PC-9 (cell line): ENCODE results near the gene POGZ. TPM values are rescaled to one million over a fixed set of nuclear protein-coding genes. Genes with fewer than 3 reads are reported as not detected.

Source experiments
- BruUV-seq: library from RNA; stranded (reverse); fragments of 400-500 nt; replicated peaks from 2 replicates; lab custom pipeline; 2021; lab: Mats Ljungman, UMichigan
- CTCF ChIA-PET: fragments of 300-600 bp; sonication (Branson Sonifier 250); formaldehyde crosslinking; loops from one replicate; lab custom pipeline; 2022; ENCODE audit warnings: antibody characterized with exemption; lab: Charles Lee
- POLR2A ChIA-PET: fragments of 300-600 bp; sonication (Branson Sonifier 250); formaldehyde crosslinking; loops from one replicate; lab custom pipeline; 2022; ENCODE audit warnings: antibody characterized with exemption; ENCODE audit not compliant: unreplicated experiment; lab: Charles Lee
- DNase-seq, 2 experiments: peaks; one replicate each; pipeline versions ENCODE4 v3.0.0 to v3.0.0-alpha.2; 2015 to 2022; ENCODE audit warnings: mixed read lengths in 1 of 2
- H2AFZ ChIP-seq: fragments of 200-600 bp; sonication (generic); 2 replicates; pipeline ENCODE4 v1.8.1; 2017; ENCODE audit warnings: antibody characterized with exemption
- H3F3A ChIP-seq: fragments of 200-600 bp; sonication (generic); 2 replicates; pipeline ENCODE4 v1.8.1; 2017; ENCODE audit warnings: antibody characterized with exemption, mild to moderate bottlenecking, low read depth; ENCODE audit not compliant: insufficient read depth
- H3K27ac ChIP-seq: fragments of 200-600 bp; sonication (generic); 2 replicates; pipeline ENCODE4 v1.6.1; 2016; ENCODE audit warnings: mixed run types
- H3K27me3 ChIP-seq: fragments of 200-600 bp; sonication (generic); 2 replicates; pipeline ENCODE4 v1.6.1; 2016; ENCODE audit warnings: low read depth, mixed run types; ENCODE audit not compliant: insufficient read depth
- H3K36me3 ChIP-seq: fragments of 200-600 bp; sonication (generic); 2 replicates; pipeline ENCODE4 v1.6.1; 2016; ENCODE audit warnings: low read depth, mixed run types
- H3K4me1 ChIP-seq: fragments of 200-600 bp; sonication (generic); replicated peaks from 2 replicates; pipeline ENCODE4 v1.6.1; 2016; ENCODE audit warnings: mixed run types; ENCODE audit not compliant: insufficient read depth
- H3K4me2 ChIP-seq: fragments of 200-600 bp; sonication (generic); 2 replicates; pipeline ENCODE4 v1.6.1; 2017; ENCODE audit warnings: mixed run types
- H3K4me3 ChIP-seq: fragments of 200-600 bp; sonication (generic); 2 replicates; pipeline ENCODE4 v1.6.1; 2016; ENCODE audit warnings: mixed run types
- H3K79me2 ChIP-seq: fragments of 200-600 bp; sonication (generic); 2 replicates; pipeline ENCODE4 v1.6.1; 2017; ENCODE audit warnings: low read depth, mixed run types
- H3K9me2 ChIP-seq: fragments of 200-600 bp; sonication (generic); 2 replicates; pipeline ENCODE4 v1.8.1; 2017; ENCODE audit warnings: mild to moderate bottlenecking; ENCODE audit not compliant: insufficient read depth
- H3K9me3 ChIP-seq: fragments of 200-600 bp; sonication (generic); 2 replicates; pipeline ENCODE4 v1.8.1; 2016; ENCODE audit warnings: low read depth; ENCODE audit not compliant: insufficient read depth
- H4K20me1 ChIP-seq: fragments of 200-600 bp; sonication (generic); 2 replicates; pipeline ENCODE4 v1.8.1; 2017; ENCODE audit not compliant: insufficient read depth
- EZH2 ChIP-seq: fragments of 200-600 bp; sonication (generic); IDR thresholded peaks from 2 replicates; pipeline ENCODE4 v1.8.0; 2017; ENCODE audit warnings: antibody characterized with exemption, low read depth
- intact Hi-C: fragments of 100-400 bp; cut with micrococcal nuclease; formaldehyde crosslinking; loops from one replicate; pipeline ENCODE4 v1.10.0; 2022; ENCODE audit not compliant: unreplicated experiment
- total RNA-seq: library from RNA; stranded (reverse); gene quantifications from 2 replicates; pipeline ENCODE4 v1.2.3, GENCODE V29; 2021
- TF ChIP-seq, protein P1 (sequence below): fragments of 200-600 bp; sonication (generic); conservative IDR thresholded peaks from 2 replicates; pipeline ENCODE4 v1.6.1; 2017; ENCODE audit warnings: mixed run types, antibody characterized with exemption, mild to moderate bottlenecking, moderate library complexity

POGZ gene
- total RNA-seq, 1 experiment from 2014 or later: 71.0 TPM

DNA sequence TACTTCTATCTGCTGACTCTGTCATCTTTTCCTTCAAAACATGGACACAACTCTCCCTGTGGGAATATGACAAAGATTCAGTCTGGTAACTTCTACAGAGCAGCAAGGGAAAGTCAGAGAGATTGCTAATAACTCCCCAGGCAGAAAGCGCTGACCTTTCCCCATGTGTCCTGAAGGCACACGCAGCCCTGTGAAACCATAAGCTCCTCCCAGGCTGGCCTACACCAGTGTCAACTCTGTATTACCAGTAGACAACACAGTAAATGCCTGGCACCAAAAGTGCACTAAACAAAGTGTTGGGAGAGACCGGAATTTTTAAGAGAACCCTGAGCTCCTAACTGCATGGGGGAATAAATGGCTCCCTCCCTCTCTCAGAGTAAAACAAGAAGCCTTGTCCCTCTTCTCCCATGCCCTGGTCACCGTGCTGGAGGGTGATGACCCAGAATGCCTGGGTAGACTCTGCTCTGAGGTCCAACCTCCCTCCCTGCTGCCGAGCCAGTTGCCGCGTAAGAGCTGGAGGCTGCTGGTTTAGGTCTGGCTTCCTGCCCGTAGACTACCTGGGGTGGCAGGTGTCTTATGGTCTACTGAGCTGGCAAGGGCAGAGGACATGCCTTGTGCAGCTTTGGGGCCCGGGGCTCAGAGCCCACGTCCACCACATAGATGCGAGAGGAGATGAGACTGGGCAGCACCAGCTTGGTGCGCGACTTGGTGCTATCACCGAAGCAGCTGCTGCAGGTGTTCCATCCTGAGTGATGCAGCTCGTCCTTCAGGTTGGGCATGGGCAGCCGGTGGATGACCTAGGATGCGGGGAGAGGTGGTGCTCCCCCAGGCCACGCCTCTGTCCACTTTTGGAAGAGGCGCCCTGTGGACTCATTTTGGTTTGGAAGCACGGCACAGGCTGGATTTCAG, 90.6 kb downstream of the POGZ start:
- intact Hi-C loops: no loop called here
- Histone ChIP-seq H3F3A (peaks cover 5% of the 10 kb centered on the region; the same call in 1 of the 2 replicates), H3K27ac (no peak overlapping the region), H3K9me2 (no peaks in the 10 kb centered on the region), H3K4me3 (no peak overlapping the region), H3K4me1 (no peaks in the 10 kb centered on the region; the same call in 1 of the 2 replicates), H3K27me3 (no peaks in the 10 kb centered on the region), H4K20me1 (no peaks in the 10 kb centered on the region), H3K36me3 (no peaks in the 10 kb centered on the region), H3K9me3 (no peaks in the 10 kb centered on the region), H3K79me2 (no peaks in the 10 kb centered on the region), H3K4me2 (no peak overlapping the region), H2AFZ (no peak overlapping the region)
- DNase-seq: no peak
- TF ChIP-seq, protein P1, sequence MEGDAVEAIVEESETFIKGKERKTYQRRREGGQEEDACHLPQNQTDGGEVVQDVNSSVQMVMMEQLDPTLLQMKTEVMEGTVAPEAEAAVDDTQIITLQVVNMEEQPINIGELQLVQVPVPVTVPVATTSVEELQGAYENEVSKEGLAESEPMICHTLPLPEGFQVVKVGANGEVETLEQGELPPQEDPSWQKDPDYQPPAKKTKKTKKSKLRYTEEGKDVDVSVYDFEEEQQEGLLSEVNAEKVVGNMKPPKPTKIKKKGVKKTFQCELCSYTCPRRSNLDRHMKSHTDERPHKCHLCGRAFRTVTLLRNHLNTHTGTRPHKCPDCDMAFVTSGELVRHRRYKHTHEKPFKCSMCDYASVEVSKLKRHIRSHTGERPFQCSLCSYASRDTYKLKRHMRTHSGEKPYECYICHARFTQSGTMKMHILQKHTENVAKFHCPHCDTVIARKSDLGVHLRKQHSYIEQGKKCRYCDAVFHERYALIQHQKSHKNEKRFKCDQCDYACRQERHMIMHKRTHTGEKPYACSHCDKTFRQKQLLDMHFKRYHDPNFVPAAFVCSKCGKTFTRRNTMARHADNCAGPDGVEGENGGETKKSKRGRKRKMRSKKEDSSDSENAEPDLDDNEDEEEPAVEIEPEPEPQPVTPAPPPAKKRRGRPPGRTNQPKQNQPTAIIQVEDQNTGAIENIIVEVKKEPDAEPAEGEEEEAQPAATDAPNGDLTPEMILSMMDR: no peak
- no peak for TF ChIP-seq EZH2
- POLR2A ChIA-PET: interaction anchor here (0.5 kb wide), 1 partner anchor 61 kb away, joined by 5 read pairs; no protein-coding TSS in a partner anchor
- BruUV-seq: no TSS peak
- CTCF ChIA-PET: interaction anchor here (0.5 to 0.6 kb wide), 2 partner anchors 66 to 126 kb away, joined by 3 to 6 read pairs; no protein-coding TSS in a partner anchor

DNA sequence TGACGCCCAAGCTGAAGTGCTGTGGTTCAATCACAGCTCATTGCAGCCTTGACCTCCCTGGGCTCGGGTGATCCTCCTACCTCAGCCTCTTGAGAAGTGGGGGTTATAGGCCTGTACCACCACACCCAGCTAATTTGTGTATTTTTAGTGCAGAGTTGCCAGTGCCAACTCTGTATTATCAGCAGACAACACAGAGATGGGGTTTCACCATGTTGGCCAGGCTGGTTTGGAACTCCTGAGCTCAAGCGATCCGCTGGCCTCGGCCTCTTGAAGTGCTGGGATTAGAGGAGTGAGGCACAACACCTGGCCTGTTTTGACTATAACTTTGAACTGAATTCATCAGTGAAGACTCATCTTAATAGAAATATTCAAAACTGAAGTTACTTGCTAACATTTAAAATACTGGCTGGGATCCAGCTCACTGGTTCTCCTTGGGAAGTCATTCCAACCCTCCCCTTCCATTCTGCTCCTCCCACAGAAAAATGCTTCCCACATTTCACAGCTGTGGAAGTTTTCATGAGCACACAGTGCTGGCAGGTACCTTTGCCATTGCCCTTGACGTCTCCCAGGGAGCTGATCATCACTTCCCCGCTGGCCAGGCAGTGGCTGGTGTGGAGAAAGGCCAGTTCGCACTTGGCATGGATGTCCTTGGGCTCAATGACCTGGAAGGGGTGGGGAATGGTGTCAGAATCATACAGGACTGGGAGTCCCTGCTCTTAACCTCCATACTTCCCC, 91.5 kb downstream of the POGZ start:
- no peaks in the 10 kb centered on the region for H3K9me3 ChIP-seq
- TF ChIP-seq, protein P1: no peak
- no peak for TF ChIP-seq EZH2
- H3K4me3 ChIP-seq: no peak overlapping the region
- ChIA-PET CTCF (interaction anchor here (0.5 kb wide), 1 partner anchor 65 kb away, joined by 3 read pairs; no protein-coding TSS in a partner anchor), POLR2A (interaction anchor here (0.5 to 0.6 kb wide), 2 partner anchors 20 to 62 kb away, joined by 5 to 6 read pairs; no protein-coding TSS in a partner anchor)
- H4K20me1 ChIP-seq: no peaks in the 10 kb centered on the region
- H3K9me2 ChIP-seq: no peaks in the 10 kb centered on the region
- no peaks in the 10 kb centered on the region for H3K27me3 ChIP-seq
- H3K27ac ChIP-seq: no peak overlapping the region
- no peak for DNase-seq
- intact Hi-C loops: no loop called here
- no peaks in the 10 kb centered on the region for H3K79me2 ChIP-seq
- H3F3A ChIP-seq: peaks cover 5% of the 10 kb centered on the region; the same call in 1 of the 2 replicates
- H3K36me3 ChIP-seq: no peaks in the 10 kb centered on the region
- no peak overlapping the region for H3K4me2 ChIP-seq
- no TSS peak for BruUV-seq
- no peak overlapping the region for H2AFZ ChIP-seq
- H3K4me1 ChIP-seq: no peaks in the 10 kb centered on the region; the same call in 1 of the 2 replicates

DNA sequence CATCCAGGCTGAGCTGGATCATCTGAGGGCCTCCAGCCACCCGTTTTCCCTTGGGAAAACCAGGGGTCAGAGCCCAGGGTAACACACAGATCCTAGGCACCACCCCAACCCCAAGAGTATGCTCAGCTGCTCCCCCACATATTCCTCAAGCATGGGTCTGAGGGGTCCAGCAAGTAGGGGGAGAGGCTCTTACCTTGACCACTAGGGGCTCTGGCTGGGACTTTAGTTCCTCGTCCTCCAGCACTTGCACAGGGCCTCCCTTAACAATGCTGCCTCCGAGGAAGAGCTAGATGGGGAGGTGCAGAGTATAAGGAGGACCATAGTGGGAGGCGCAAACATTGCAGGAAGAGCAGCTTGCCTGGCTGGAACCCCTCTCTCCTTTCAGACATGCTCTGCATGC, 94.3 kb downstream of the POGZ start:
- no peak overlapping the region for H3K4me2 ChIP-seq
- no peak for DNase-seq
- no peaks in the 10 kb centered on the region for H3K36me3 ChIP-seq
- ChIA-PET POLR2A (no interaction called here), CTCF (no interaction called here)
- intact Hi-C loops: no loop called here
- no peaks in the 10 kb centered on the region for H4K20me1 ChIP-seq
- H3K27me3 ChIP-seq: no peaks in the 10 kb centered on the region
- no peaks in the 10 kb centered on the region for H3K4me1 ChIP-seq
- no peak overlapping the region for H2AFZ ChIP-seq
- no peak overlapping the region for H3K27ac ChIP-seq
- no peaks in the 10 kb centered on the region for H3K79me2 ChIP-seq
- TF ChIP-seq EZH2: no peak
- TF ChIP-seq, protein P1: no peak
- peaks cover 8% of the 10 kb centered on the region for H3K9me3 ChIP-seq
- no peaks in the 10 kb centered on the region for H3K9me2 ChIP-seq
- no TSS peak for BruUV-seq
- no peaks in the 10 kb centered on the region for H3F3A ChIP-seq
- no peak overlapping the region for H3K4me3 ChIP-seq
